Neural crest cell (in vitro differentiated cells): Measurements from ENCODE around the gene NSL1. TPM values are rescaled to one million over a fixed set of nuclear protein-coding genes. Genes with fewer than 3 reads are reported as not detected.

ENCODE experiments used
- DNase-seq: peaks from one replicate; pipeline ENCODE4 v3.0.0; 2021; ENCODE audit warnings: low read depth, mixed read lengths, low spot score
- H3K27ac Mint-ChIP-seq: one replicate; pipeline ENCODE4 v1.8.0; 2021; ENCODE audit warnings: mild to moderate bottlenecking, mixed read lengths; ENCODE audit not compliant: unreplicated experiment
- H3K27me3 Mint-ChIP-seq: 2 replicates; pipeline ENCODE4 v1.8.0; 2021; ENCODE audit warnings: low read depth, mild to moderate bottlenecking, mixed read lengths
- H3K36me3 Mint-ChIP-seq: 2 replicates; pipeline ENCODE4 v1.8.0; 2021; ENCODE audit warnings: low read depth, mild to moderate bottlenecking, mixed read lengths
- H3K4me1 Mint-ChIP-seq: 2 replicates; pipeline ENCODE4 v1.8.0; 2021; ENCODE audit warnings: mixed read lengths
- H3K4me3 Mint-ChIP-seq: one replicate; pipeline ENCODE4 v1.8.0; 2021; ENCODE audit warnings: mild to moderate bottlenecking, mixed read lengths
- H3K9me3 Mint-ChIP-seq: 2 replicates; pipeline ENCODE4 v1.8.0; 2021; ENCODE audit warnings: mixed read lengths
- CTCF ChIP-seq: fragments of 200-600 bp; sonication (generic); conservative IDR thresholded peaks from 2 replicates; pipeline ENCODE4 v1.5.0; 2021; ENCODE audit warnings: antibody characterized with exemption, mild to moderate bottlenecking
- total RNA-seq: library from RNA; stranded (reverse); gene quantifications from 2 replicates; pipeline ENCODE4 v1.2.1, GENCODE V29; 2021

The NSL1 gene
- total RNA-seq, 1 donor from 2014 or later, result 63.0 TPM

DNA sequence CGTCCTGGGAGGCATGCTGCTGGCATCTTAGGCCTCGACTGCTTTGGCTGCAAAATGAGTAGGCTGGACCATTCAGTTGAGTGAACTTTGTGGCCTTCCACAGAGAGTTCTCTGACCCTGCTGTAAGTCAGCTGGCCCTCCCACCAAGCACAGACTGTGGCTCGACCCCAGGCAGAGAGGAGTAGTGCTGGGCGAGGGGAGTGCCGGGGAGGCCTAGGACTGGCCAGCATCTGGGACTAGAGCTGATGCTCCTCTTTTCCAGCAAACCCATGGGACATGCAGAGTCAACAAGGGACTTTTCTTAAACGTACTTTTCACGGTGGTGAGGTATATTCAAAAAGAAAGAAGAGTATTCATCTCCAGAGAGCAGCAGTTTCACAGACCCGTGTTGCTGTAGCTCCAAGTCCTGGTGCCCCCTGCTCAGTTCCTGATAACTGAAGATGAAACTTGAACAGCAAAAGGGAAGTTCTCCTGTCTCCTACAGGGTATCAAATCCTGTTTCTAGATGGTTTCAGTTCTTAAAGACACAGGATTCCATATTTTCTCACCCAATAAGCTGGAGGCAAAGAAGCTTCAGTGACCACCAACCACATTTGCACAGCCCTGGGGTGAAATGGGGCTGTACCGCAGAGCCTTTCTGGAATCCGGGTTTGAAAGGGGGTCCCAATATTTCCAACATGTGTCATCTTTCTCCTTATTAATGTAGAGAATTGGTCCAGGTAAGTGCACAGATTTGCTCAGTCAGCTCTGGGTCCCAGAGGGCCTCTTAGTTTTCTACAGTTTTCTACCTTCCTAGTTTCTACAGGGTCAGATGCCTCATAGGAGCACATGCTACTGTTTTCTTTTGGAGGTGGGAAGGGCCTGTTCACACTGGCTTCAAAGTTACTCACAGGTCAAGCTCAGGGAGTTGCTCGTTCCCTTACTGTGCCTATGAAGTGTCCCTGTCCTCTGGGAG, 112.8 kb downstream of the NSL1 start:
- Mint-ChIP-seq H3K36me3 (no peaks in the 10 kb centered on the region), H3K4me3 (no peak overlapping the region), H3K27me3 (no peaks in the 10 kb centered on the region), H3K9me3 (no peaks in the 10 kb centered on the region), H3K27ac (no peak overlapping the region), H3K4me1 (peaks cover 10% of the 10 kb centered on the region)
- DNase-seq, result no peak
- no peak for TF ChIP-seq CTCF

- Mint-ChIP-seq H3K4me3 (no peak overlapping the region), H3K9me3 (no peaks in the 10 kb centered on the region), H3K27ac (no peak overlapping the region), H3K36me3 (no peaks in the 10 kb centered on the region), H3K4me1 (peaks cover 10% of the 10 kb centered on the region), H3K27me3 (no peaks in the 10 kb centered on the region)
- DNase-seq, result no peak
- no peak for TF ChIP-seq CTCF
Measured at GRCh38 chr1:212677573-212677972, 114.0 kb downstream of the NSL1 start.

GRCh38 chr1:212677136-212677535, 114.4 kb downstream of the NSL1 start:
- Mint-ChIP-seq H3K4me3 (no peak overlapping the region), H3K9me3 (no peaks in the 10 kb centered on the region), H3K27me3 (no peaks in the 10 kb centered on the region), H3K4me1 (peaks cover 10% of the 10 kb centered on the region), H3K36me3 (no peaks in the 10 kb centered on the region), H3K27ac (no peak overlapping the region)
- no peak for DNase-seq
- TF ChIP-seq CTCF, result no peak

Other genes starting within 250 kb of the NSL1 start
- 10.3 and 12.3 TPM in 2 replicates for gene ATF3, start 183.0 kb downstream of the NSL1 start, total RNA-seq
- gene BATF3, start 91.9 kb downstream of the NSL1 start, total RNA-seq, result not detected in 2 replicates
- 14.2 and 15.1 TPM in 2 replicates for gene TATDN3, start 117 bp upstream of the NSL1 start, total RNA-seq
- 0.68 and 1.3 TPM in 2 replicates for gene SPATA45, start 55.9 kb upstream of the NSL1 start, total RNA-seq
- 31.4 and 33.0 TPM in 2 replicates for gene FLVCR1, start 66.5 kb upstream of the NSL1 start, total RNA-seq
- 8.7 and 10.3 TPM in 2 replicates for gene VASH2, start 158.8 kb upstream of the NSL1 start, total RNA-seq
- 49.0 and 53.6 TPM in 2 replicates for gene ANGEL2, start 224.1 kb upstream of the NSL1 start, total RNA-seq